ENCODE results near the gene LNPEP. TPM values are rescaled to one million over a fixed set of nuclear protein-coding genes. Genes with fewer than 3 reads are reported as not detected.
A peak's percentile ranks its signal among the peaks of the same experiment; 100 is the strongest.
"Not testable (repeated sequence)": the region's sequence is repeated elsewhere in the genome, so short reads cannot be mapped to it uniquely, and the experiment has no call there.

LNPEP gene
- total RNA-seq, 1 donor from 2014 or later = 29.1 TPM

GRCh38 chr5:96928931-96929708 is 6.8 kb upstream of the LNPEP start:
- no peak for DNase-seq (ENCODE audit: low read depth, low spot score)

- no peak for DNase-seq (ENCODE audit: low read depth, low spot score)
Observed at GRCh38 chr5:96930058-96930457, 5.8 kb upstream of the LNPEP start.

- DNase-seq (ENCODE audit: low read depth, low spot score) = no peak
Observed at GRCh38 chr5:96930589-96930988, 5.3 kb upstream of the LNPEP start.

GRCh38 chr5:96931037-96931436 is 4.8 kb upstream of the LNPEP start:
- not testable (repeated sequence) for DNase-seq (ENCODE audit: low read depth, low spot score)

GRCh38 chr5:96931605-96932004 is 4.3 kb upstream of the LNPEP start:
- no peak for DNase-seq (ENCODE audit: low read depth, low spot score)

GRCh38 chr5:96932026-96932425 is 3.9 kb upstream of the LNPEP start:
- no peak for DNase-seq (ENCODE audit: low read depth, low spot score)

GRCh38 chr5:96933764-96934707 is 1.8 kb upstream of the LNPEP start:
- DNase-seq (ENCODE audit: low read depth, low spot score) = no peak

- peak; percentile 80 for DNase-seq (ENCODE audit: low read depth, low spot score)
Observed at GRCh38 chr5:96934708-96935558, 947 bp upstream of the LNPEP start.

- DNase-seq (ENCODE audit: low read depth, low spot score) = no peak
Observed at GRCh38 chr5:96936431-96937320, 796 bp downstream of the LNPEP start.

GRCh38 chr5:96940586-96940985 is 4.7 kb downstream of the LNPEP start:
- no peak for DNase-seq (ENCODE audit: low read depth, low spot score)

- no peak for DNase-seq (ENCODE audit: low read depth, low spot score)
Observed at GRCh38 chr5:96941140-96941539, 5.3 kb downstream of the LNPEP start.

- DNase-seq (ENCODE audit: low read depth, low spot score) = no peak
Observed at GRCh38 chr5:96942078-96942477, 6.2 kb downstream of the LNPEP start.

- no peak for DNase-seq (ENCODE audit: low read depth, low spot score)
Observed at GRCh38 chr5:96942911-96943310, 7.0 kb downstream of the LNPEP start.

GRCh38 chr5:96943799-96944198 is 7.9 kb downstream of the LNPEP start:
- no peak for DNase-seq (ENCODE audit: low read depth, low spot score)

GRCh38 chr5:96945144-96945897 is 9.4 kb downstream of the LNPEP start:
- DNase-seq (ENCODE audit: low read depth, low spot score) = no peak

- DNase-seq (ENCODE audit: low read depth, low spot score) = no peak
Observed at GRCh38 chr5:96946381-96946780, 10.5 kb downstream of the LNPEP start.

- DNase-seq (ENCODE audit: low read depth, low spot score) = no peak
Observed at GRCh38 chr5:96952118-96952750, 16.4 kb downstream of the LNPEP start.

GRCh38 chr5:96952974-96953730 is 17.3 kb downstream of the LNPEP start:
- no peak for DNase-seq (ENCODE audit: low read depth, low spot score)
